HG03095 (cell line): ENCODE measurements around the gene SPATA32.
A peak's percentile ranks its signal among the peaks of the same experiment; 100 is the strongest.

Experiments used
- ATAC-seq: cut with Tn5 transposase; IDR thresholded peaks from one replicate; pipeline ENCODE4 v1.9.1; 2021; ENCODE audit warnings: moderate library complexity; ENCODE audit not compliant: unreplicated experiment

Gene SPATA32

DNA sequence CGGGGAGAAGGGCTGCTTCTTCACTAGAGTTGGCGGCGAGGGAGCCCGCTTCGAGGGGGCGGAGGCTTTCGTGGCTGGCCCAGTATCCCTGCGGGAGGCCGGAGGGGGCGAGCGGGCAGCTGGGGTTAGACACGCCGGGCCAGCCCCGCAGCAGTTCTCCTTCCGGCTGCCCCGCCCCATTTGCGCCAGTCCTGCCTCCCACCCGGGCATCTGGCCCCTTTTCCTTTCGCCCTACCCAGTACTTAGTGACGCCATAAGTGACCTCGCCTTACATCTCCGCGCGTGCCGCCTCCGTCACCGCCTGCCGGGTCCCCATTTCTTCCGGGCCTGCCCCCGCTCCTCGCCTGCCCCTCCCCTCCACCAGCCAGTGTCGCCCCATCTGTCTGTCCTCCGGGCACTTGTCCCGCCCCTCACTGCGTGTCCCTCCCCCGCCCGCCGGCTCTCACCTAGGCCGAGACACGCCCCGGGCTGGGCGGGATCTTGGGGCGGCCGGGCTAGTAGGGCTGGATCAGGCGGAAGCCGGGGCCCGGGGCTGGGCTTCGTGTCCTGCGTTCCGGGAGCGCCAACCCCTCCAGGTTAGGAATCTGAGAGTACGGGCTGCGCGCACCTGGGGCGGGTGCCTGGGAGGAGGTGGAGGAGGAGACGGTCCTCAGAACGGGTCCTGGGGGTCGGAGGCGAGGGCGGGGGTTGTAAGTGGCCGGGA lies 14.3 kb downstream of the SPATA32 start:
- ATAC-seq, result peak; percentile 70

DNA sequence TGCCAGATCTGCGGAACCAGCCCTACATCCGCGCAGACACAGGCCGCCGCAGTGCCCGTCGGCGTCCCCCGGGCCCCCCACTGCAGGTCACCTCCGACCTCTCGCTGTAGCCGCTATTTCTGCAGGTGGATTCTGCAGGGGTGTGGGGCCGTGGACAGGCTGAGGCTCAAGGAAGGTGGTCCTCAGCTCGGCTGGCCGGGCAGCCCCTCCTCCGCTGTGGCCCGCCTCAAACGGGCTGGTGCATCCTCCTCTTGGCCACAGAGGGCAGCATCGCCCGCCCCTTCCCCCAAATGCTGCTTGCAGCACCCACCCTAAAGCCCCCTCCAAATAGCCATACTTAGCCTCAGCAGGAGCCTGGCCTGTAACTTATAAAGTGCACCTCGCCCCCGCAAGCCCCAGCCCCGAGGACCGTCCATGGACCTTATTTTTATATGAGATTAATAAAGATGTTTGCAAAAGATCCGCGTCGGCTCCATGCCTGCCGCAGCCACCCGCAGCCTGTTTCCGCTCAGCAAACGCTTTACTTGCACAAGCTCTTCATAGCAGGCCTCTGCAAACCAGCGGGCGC lies 14.9 kb downstream of the SPATA32 start:
- no peak for ATAC-seq

- ATAC-seq, result no peak
Observed at GRCh38 chr17:45246338-45246737, 15.6 kb downstream of the SPATA32 start.

- ATAC-seq, result no peak
Observed at GRCh38 chr17:45244725-45245656, 16.9 kb downstream of the SPATA32 start.

DNA sequence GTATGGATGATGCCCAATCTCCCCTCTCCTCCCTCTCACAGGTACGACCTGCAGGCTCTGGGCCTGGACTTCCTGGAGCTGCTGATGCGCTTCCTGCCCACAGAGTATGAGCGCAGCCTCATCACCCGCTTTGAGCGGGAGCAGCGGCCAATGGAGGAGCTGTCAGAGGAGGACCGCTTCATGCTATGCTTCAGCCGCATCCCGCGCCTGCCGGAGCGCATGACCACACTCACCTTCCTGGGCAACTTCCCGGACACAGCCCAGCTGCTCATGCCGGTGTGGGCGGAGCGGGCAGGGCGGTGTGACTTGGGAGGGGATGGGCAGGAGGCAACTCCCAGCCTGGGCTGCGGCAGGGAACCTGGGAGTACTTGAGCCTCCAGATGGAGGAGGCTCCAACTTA lies 18.1 kb downstream of the SPATA32 start:
- no peak for ATAC-seq

GRCh38 chr17:45242029-45242414 lies 19.9 kb downstream of the SPATA32 start:
- no peak for ATAC-seq

DNA sequence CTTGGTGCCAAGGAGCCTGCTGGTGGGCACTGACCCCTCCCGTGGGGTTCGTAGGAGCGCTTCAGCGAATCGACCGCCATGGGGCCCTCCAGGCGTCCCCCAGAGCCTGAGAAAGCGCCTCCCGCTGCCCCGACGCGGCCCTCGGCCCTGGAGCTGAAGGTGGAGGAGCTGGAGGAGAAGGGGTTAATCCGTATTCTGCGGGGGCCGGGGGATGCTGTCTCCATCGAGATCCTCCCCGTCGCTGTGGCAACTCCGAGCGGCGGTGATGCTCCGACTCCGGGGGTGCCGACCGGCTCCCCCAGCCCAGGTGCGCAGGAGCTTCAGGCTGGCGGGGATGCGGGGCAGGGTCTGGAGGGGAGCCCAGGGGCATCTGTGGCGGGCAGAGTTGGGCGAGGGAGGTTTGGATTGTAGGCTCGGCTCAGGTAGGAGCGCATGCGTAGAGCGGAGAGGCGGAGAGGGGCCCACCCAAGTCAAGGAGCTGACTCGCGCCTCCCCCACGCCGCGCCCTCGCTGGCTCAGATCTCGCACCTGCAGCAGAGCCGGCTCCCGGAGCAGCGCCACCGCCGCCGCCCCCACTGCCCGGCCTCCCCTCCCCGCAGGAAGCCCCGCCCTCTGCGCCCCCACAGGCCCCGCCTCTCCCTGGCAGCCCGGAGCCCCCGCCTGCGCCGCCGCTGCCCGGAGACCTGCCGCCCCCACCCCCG lies 20.4 kb downstream of the SPATA32 start:
- ATAC-seq, result no peak

DNA sequence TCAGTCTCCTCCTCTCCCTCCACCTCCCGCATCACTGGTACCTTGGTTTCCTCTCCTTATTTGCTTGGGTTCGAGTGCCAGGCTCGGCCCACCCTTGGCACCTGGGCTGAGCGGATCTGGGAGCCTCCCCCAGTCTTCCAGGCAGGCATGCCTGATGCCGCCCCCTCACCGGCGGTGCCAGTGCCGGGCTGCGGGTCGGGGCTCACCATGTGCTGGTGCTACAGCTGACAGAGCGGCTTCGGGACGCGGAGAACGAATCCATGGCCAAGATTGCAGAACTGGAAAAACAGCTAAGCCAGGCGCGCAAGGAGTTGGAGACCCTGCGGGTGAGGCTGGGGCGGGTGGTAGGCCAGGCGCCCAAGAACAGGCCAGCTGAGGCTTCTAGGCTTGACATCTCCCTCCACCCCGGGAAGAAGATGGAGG lies 21.0 kb downstream of the SPATA32 start:
- ATAC-seq, result no peak

DNA sequence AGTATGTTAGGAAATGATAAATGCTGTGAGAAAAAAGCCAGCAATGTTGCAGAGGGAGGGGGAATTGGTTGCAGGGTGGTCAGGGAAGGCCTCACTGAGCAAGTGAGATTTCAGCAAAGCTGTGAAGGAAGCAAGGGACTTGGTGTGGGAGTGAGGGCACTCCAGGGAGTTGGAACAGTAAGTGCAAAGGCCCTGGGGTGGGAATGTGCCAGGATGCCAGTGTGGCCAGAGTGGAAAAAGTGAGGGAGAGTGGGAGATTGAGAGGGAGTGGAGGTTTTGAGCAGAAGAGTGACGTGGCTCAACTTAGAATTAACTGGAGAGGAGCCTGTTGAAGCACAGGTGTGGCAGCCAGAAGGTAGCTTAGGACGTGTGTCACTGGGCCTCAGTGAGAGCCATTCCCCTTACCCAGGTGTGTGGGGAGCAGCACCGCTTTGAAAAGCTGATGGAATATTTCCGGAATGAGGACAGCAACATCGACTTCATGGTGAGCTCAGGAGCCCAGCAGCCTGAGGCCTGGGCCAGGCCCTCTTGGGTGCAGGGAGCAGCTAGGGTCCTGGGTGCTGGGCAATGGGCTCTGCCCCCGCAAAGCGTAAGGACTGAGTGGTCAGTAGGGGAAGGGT lies 23.6 kb downstream of the SPATA32 start:
- ATAC-seq, result no peak

DNA sequence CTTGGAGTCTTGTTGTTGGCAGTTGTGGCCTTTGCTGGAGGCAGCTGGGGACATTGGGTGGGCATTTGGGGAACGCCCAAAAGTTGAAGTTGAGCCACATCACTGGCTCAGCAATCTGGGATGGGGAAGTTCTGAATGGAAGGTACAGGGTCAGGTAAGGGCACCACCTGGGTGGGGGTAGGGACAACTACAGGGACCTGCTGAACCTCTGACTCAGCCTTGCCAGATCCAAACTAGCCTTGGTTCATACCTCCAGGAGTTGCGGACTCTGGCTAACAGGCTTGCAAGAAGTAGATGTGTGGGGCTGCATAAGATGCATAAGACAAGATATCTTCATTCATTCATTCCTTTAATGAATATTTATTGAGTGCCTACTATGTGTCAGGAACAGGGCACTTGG lies 24.2 kb downstream of the SPATA32 start:
- ATAC-seq, result no peak

- no peak for ATAC-seq
Observed at GRCh38 chr17:45236282-45236606, 25.6 kb downstream of the SPATA32 start.

DNA sequence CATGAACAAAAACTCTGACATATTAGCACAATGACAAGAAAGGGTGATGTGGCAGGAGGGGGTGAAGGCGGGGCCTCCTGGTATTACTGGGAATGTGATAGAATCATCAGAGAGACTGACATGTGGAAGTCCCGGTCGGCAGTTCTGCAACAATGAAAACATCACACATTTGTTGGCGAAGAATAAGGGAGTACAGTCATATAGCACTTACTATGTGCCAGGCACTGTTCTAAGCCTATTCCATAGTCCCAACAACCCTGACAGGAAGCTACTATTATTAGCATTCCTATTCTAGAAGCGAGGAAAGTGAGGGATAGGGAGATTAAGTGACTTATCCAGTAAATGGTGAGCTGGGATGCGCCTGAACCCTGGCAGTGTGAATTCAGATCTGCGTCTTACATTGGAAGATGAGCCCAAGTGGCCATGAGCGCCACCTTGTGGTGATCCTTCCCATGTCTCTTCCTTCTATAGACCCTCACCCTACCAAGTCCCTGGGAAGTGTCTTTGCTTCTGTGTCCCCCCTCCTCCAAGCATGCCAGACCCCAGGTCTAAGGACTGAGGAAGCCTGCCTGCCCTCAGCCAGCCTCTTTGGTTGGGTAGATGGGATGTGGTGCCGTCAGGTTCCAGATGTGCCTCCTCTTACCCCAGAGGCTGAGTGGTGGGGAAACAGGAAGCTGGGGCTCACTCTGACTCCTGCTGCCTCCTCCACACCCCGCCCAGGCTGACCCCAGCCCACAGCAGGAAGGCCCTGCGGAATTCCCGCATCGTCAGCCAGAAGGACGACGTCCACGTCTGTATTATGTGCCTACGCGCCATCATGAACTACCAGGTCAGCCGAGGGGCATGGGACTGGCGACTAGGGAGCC lies 26.2 kb downstream of the SPATA32 start:
- no peak for ATAC-seq

DNA sequence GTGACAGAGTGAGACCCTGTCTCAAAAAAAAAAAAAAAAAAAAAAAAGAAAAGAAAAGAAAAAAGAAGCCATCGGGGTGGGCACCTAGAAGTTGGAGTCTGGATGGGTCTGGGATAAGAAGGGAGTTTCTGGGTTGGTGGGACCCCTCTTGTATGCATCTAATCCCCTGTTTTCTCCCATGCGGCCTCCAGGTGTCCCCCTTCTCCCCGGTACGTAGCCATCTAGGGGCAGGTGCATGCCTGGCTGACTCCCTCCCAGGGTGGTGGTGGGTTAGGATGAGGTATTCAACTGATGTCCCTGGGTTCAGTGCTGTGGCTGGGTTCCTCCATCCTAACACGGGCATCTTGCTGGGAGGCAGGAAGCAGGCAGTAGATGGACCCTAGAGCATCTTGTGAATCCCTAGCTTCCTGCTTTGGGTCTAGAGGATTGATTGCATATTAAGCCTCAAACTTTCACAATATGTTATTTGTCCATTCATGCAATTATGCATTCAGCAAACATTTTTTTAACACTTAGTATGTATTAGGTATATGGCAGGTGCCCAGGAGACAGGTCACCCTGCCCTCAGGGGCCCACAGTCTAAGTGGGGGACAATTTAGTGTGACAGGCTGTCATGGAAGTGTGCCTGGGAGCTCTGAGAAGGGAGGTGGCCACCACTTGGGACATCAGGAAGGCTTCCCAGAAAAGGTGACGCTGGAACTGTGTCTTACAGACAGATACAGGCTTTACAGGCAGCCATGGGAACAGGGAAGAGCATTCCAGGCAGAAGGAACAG lies 27.1 kb downstream of the SPATA32 start:
- no peak for ATAC-seq

GRCh38 chr17:45233423-45233924 lies 28.4 kb downstream of the SPATA32 start:
- ATAC-seq, result no peak

- no peak for ATAC-seq
Observed at GRCh38 chr17:45232514-45233422, 29.1 kb downstream of the SPATA32 start.

GRCh38 chr17:45231481-45232116 lies 30.3 kb downstream of the SPATA32 start:
- no peak for ATAC-seq

GRCh38 chr17:45230787-45231480 lies 31.0 kb downstream of the SPATA32 start:
- no peak for ATAC-seq
